Measurements from ENCODE around the gene USP46. TPM values are rescaled to one million over a fixed set of nuclear protein-coding genes. Genes with fewer than 3 reads are reported as not detected.

The USP46 gene
- total and polyA plus RNA-seq, 2 of the 8 experiments (the other 6 are each of a cell fraction or from before 2014, with no cell fraction given): 10.6 to 62.4 TPM

GRCh38 chr4:52579602-52580272, 79.4 kb downstream of the USP46 start (continued):
- TF ChIP-seq CHD1 (IDR thresholded peaks at IDR 0.05; ENCODE audit: low read depth, low read length) (no peak), CREB1 (IDR thresholded peaks at IDR 0.05) (no peak)
- TF ChIP-seq, protein P1, sequence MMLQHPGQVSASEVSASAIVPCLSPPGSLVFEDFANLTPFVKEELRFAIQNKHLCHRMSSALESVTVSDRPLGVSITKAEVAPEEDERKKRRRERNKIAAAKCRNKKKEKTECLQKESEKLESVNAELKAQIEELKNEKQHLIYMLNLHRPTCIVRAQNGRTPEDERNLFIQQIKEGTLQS (IDR thresholded peaks at IDR 0.05; ENCODE audit: insufficient read depth, low read depth, low read length): no peak
